BLaER1 treated with 17β-estradiol and CSF1 and Interleukin-3, amounts not matched to agents 10 nM and 100 nM (cell line): ENCODE measurements around the gene CUBN.
A peak's percentile ranks its signal among the peaks of the same experiment; 100 is the strongest.

Experiments
- H3K27ac ChIP-seq, 11 experiments: shearing (Covaris generic); formaldehyde crosslinking; 2 replicates each; pipeline ENCODE4 v1.8.1; 2022
- H3K27me3 ChIP-seq, 11 experiments: shearing (Covaris generic); formaldehyde crosslinking; 2 replicates each; pipeline ENCODE4 v1.8.1; 2022
- H3K36me3 ChIP-seq, 11 experiments: shearing (Covaris generic); formaldehyde crosslinking; 2 replicates each; pipeline ENCODE4 v1.8.1; 2022
- H3K4me1 ChIP-seq, 10 experiments: shearing (Covaris generic); formaldehyde crosslinking; 2 replicates each; pipeline ENCODE4 v1.8.1; 2022
- H3K4me2 ChIP-seq, 11 experiments: shearing (Covaris generic); formaldehyde crosslinking; 2 replicates each; pipeline ENCODE4 v1.8.1; 2022
- H3K4me3 ChIP-seq, 10 experiments: shearing (Covaris generic); formaldehyde crosslinking; 2 replicates each; pipeline ENCODE4 v1.8.1; 2022
- H3K9ac ChIP-seq, 11 experiments: shearing (Covaris generic); formaldehyde crosslinking; 2 replicates each; pipeline ENCODE4 v1.8.1; 2022
- H3K9me3 ChIP-seq, 11 experiments: shearing (Covaris generic); formaldehyde crosslinking; replicated peaks in 1 of 11; 2 replicates each; pipeline ENCODE4 v1.8.1; 2022
- H4K20me1 ChIP-seq, 11 experiments: shearing (Covaris generic); formaldehyde crosslinking; 2 replicates each; pipeline ENCODE4 v1.8.1; 2022
- Cebpa-rat ChIP-seq, 11 experiments: shearing (Covaris generic); IDR thresholded peaks; 2 replicates each; pipeline ENCODE4 v1.8.1; 2022

CUBN gene

DNA sequence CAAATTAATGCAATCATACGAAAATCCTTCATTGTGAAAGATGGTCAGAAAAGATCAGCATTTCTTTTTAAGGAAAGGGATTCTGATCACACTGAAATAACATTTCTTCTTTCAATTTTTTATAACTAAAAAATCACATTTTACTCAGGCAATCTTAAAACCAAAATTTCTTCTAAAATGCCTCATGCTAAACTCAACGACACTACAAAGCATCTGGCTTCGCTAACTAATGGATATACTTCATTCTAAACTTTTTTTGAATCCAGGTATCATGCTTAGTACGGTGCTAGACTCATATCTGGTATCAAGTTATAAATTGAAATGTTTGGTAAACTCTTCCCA, 100.4 kb downstream of the CUBN start:
- H3K4me2 ChIP-seq = peak overlapping the region; percentile 81 to 96 (median 90)

DNA sequence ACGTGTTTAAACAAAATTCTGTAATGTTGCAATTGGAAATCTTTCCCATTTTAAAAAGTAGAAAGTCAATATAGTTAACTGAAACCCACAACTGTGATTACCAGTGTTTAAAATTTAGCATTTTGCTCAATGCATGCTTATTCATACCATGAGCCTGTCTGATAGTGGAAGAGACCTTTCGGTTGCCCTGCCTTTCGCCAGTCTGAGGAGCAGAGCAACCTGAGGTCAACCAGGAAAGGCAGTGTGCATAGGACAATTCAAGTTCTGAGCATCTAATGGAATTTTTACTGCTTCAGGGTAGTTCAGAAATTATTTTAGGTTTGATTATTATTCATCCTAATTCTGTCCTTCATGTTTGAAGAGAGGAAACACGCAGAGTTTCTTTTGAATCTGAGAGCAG, 100.8 kb downstream of the CUBN start:
- no peaks in the 10 kb centered on the region for H4K20me1 ChIP-seq
- peaks cover 62 to 100% (median 93%) of the 10 kb centered on the region in 10 experiments for H3K4me1 ChIP-seq
- H3K27me3 ChIP-seq = no peaks in the 10 kb centered on the region
- peak overlapping the region in 1 of 10 experiments; percentile 21; a peak in 1 of 20 replicates for H3K4me3 ChIP-seq
- peak overlapping the region in 10 of 11 experiments; percentile 54 to 92 (median 76); a peak in 19 of 22 replicates for H3K27ac ChIP-seq
- H3K9me3 ChIP-seq = no peaks in the 10 kb centered on the region
- peak overlapping the region; percentile 81 to 96 (median 90) for H3K4me2 ChIP-seq
- H3K36me3 ChIP-seq = no peaks in the 10 kb centered on the region
- peak overlapping the region in 9 of 11 experiments; percentile 3 to 71 (median 63); a peak in 15 of 22 replicates for H3K9ac ChIP-seq
- TF ChIP-seq Cebpa-rat (IDR thresholded peaks at IDR 0.05) = no peak

More for the DNA sequence above, 100.4 kb downstream of the CUBN start:
- Histone ChIP-seq H3K27me3 (no peaks in the 10 kb centered on the region), H3K4me3 (peak overlapping the region; percentile 21 to 62 (median 38); a peak in 10 of 20 replicates), H3K9ac (peak overlapping the region in 9 of 11 experiments; percentile 3 to 71 (median 63); a peak in 15 of 22 replicates), H3K27ac (peak overlapping the region in 10 of 11 experiments; percentile 54 to 92 (median 76); a peak in 19 of 22 replicates), H4K20me1 (no peaks in the 10 kb centered on the region), H3K4me1 (peaks cover 60 to 100% (median 94%) of the 10 kb centered on the region in 10 experiments), H3K9me3 (no peaks in the 10 kb centered on the region), H3K36me3 (no peaks in the 10 kb centered on the region)
- TF ChIP-seq Cebpa-rat (IDR thresholded peaks at IDR 0.05) = no peak

DNA sequence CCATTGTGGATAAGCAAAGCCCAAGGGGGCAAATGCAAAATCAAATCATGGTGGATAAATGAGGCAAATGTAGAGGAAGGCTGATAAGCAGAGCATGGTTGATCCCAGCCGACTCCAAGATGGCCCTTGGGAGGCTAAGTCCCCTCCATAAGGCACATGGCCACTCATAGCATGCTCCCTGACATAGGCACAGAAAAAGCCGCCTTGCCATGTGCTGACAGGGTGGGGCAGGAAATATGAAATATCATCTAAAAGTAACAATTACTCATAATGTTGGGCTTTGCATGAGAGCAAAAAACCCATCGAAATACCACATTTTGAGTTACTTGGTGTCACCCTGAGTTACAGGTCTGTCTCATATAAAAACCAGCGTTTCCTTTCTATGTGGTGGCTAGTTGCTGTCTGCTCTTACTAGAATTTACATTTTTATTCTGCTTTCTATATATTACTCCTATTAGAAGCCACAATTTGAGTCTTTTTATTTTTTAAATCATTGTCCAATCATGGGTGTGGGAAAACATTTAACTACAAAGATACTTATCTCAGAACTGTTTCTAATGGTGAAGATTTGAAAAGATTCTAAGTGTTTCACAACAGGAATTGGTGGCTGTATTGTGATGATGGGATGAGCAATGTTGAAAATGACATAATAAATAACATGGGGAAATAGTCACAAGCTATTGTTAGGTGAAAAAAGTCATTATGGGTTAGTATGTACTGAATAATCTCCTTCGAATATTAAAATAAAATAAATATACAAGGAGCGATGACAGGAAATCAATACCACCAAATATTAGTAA, 102.7 kb downstream of the CUBN start:
- Histone ChIP-seq H3K4me1 (peaks cover 63 to 95% (median 89%) of the 10 kb centered on the region in 10 experiments), H3K27ac (peak overlapping the region; percentile 72 to 95 (median 90); a peak in 21 of 22 replicates), H3K4me3 (no peak overlapping the region), H3K36me3 (no peaks in the 10 kb centered on the region), H3K9ac (peak overlapping the region in 3 of 11 experiments; percentile 47 to 71 (median 57); a peak in 5 of 22 replicates), H4K20me1 (no peaks in the 10 kb centered on the region), H3K9me3 (no peaks in the 10 kb centered on the region), H3K27me3 (no peaks in the 10 kb centered on the region), H3K4me2 (peak overlapping the region in 10 of 11 experiments; percentile 19 to 90 (median 82); a peak in 19 of 22 replicates)
- TF ChIP-seq Cebpa-rat (IDR thresholded peaks at IDR 0.05) = no peak

GRCh38 chr10:17025444-17026295, 103.9 kb downstream of the CUBN start:
- H3K9ac ChIP-seq = peak overlapping the region in 6 of 11 experiments; percentile 26 to 71 (median 38); a peak in 9 of 22 replicates
- no peaks in the 10 kb centered on the region for H3K9me3 ChIP-seq
- peak overlapping the region; percentile 22 to 90 (median 79); a peak in 21 of 22 replicates for H3K4me2 ChIP-seq
- H3K4me3 ChIP-seq = no peak overlapping the region
- peak overlapping the region; percentile 72 to 95 (median 90) for H3K27ac ChIP-seq
- no peaks in the 10 kb centered on the region for H3K27me3 ChIP-seq
- H4K20me1 ChIP-seq = no peaks in the 10 kb centered on the region
- H3K4me1 ChIP-seq = peaks cover 62 to 91% (median 83%) of the 10 kb centered on the region in 10 experiments
- no peak for TF ChIP-seq Cebpa-rat (IDR thresholded peaks at IDR 0.05)
- no peaks in the 10 kb centered on the region for H3K36me3 ChIP-seq

DNA sequence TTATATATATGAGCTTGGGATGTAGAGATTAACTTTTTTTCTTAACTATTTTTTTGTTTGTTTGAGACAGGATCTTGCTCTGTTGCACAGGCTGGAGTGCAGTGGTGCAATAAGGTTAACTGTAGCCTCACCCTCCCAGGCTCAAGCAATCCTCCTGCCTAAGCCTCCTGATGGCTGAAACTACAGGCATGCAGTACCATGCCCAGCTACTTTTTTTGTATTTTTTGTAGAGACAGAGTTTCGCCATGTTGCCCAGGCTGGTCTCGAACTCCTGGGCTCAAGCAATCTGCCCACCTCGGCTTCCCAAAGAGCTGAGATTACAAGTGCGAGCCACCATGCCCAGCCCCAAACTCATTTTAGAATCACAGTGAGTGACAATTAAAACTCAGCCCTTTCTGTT, 105.2 kb downstream of the CUBN start:
- peaks cover 52 to 79% (median 71%) of the 10 kb centered on the region in 10 experiments for H3K4me1 ChIP-seq
- H3K9me3 ChIP-seq = peaks cover 0 to 5% (median 4%) of the 10 kb centered on the region in 11 experiments; a peak in 7 of 22 replicates
- TF ChIP-seq Cebpa-rat (IDR thresholded peaks at IDR 0.05) = peak in 1 of 11 experiments; percentile 6; a peak in 1 of 22 replicates
- H3K27me3 ChIP-seq = no peaks in the 10 kb centered on the region
- H3K27ac ChIP-seq = peak overlapping the region; percentile 72 to 95 (median 90)
- peak overlapping the region; percentile 67 to 79 (median 75); a peak in 21 of 22 replicates for H3K9ac ChIP-seq
- H3K4me3 ChIP-seq = peak overlapping the region in 7 of 10 experiments; percentile 7 to 45 (median 21); a peak in 8 of 20 replicates
- H3K4me2 ChIP-seq = peak overlapping the region; percentile 73 to 90 (median 79)
- H4K20me1 ChIP-seq = no peaks in the 10 kb centered on the region
- no peaks in the 10 kb centered on the region for H3K36me3 ChIP-seq

GRCh38 chr10:17023386-17024298, 106.0 kb downstream of the CUBN start:
- Histone ChIP-seq H3K4me1 (peaks cover 44 to 71% (median 63%) of the 10 kb centered on the region in 10 experiments), H4K20me1 (no peaks in the 10 kb centered on the region), H3K4me2 (peak overlapping the region; percentile 73 to 90 (median 79)), H3K27me3 (no peaks in the 10 kb centered on the region), H3K4me3 (peak overlapping the region in 7 of 10 experiments; percentile 7 to 45 (median 21); a peak in 8 of 20 replicates), H3K36me3 (0 out of 22 replicates have a peak, but pooled peaks cover 0 to 6% (median 0%) of the 10 kb centered on the region in 11 experiments), H3K9me3 (peaks cover 5 to 13% (median 9%) of the 10 kb centered on the region in 11 experiments; a peak in 21 of 22 replicates), H3K27ac (peak overlapping the region; percentile 72 to 95 (median 90)), H3K9ac (peak overlapping the region; percentile 67 to 79 (median 75); a peak in 21 of 22 replicates)
- TF ChIP-seq Cebpa-rat (IDR thresholded peaks at IDR 0.05) = no peak

DNA sequence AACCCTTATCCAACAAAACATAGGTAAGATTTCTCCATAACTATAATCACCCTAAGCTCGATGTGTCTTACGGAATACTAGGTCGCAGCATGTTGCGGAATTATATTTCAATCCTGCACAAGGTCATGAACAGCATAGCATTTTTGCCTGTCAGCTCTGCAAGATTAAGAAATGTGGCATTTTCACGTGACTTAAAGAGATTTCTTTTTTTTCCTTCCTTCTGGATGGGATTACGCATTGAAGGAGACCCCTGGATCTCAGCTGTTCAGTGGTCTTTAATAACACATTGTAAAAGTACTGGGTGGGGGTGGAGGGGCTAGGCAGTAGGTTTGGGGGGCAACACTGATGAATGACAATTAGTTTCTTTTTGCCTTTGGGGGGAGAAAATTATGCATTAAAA, 106.7 kb downstream of the CUBN start:
- Histone ChIP-seq H4K20me1 (no peaks in the 10 kb centered on the region), H3K4me2 (peak overlapping the region; percentile 24 to 90 (median 79)), H3K4me1 (peaks cover 39 to 63% (median 56%) of the 10 kb centered on the region in 10 experiments), H3K36me3 (0 out of 22 replicates have a peak, but pooled peaks cover 0 to 6% (median 0%) of the 10 kb centered on the region in 11 experiments), H3K9ac (peak overlapping the region in 9 of 11 experiments; percentile 37 to 79 (median 75); a peak in 13 of 22 replicates), H3K9me3 (peaks cover 13 to 21% (median 16%) of the 10 kb centered on the region in 11 experiments; a peak in 21 of 22 replicates), H3K4me3 (no peak overlapping the region), H3K27me3 (no peaks in the 10 kb centered on the region), H3K27ac (peak overlapping the region; percentile 72 to 95 (median 90); a peak in 20 of 22 replicates)
- no peak for TF ChIP-seq Cebpa-rat (IDR thresholded peaks at IDR 0.05)
